Measurements from ENCODE around the gene KIF5A. TPM values are rescaled to one million over a fixed set of nuclear protein-coding genes. Genes with fewer than 3 reads are reported as not detected.
"Not testable (repeated sequence)": the region's sequence is repeated elsewhere in the genome, so short reads cannot be mapped to it uniquely, and the experiment has no call there.

Gene KIF5A
- total and polyA plus RNA-seq, 8 donors = 0.38 to 6.5 (median 5.3) TPM

- H3K27ac ChIP-seq = no peak overlapping the region
- H3K27me3 ChIP-seq = no peaks in the 10 kb centered on the region
- TF ChIP-seq CTCF (IDR thresholded peaks at IDR 0.05) = no peak
- no peaks in the 10 kb centered on the region for H3K9me3 ChIP-seq
- peaks cover 17 to 36% of the 10 kb centered on the region in 2 donors for H3K4me1 ChIP-seq
- intact Hi-C loops (cut with DNase I) = no loop called here
- H3K36me3 ChIP-seq = peaks cover 0 to 83% of the 10 kb centered on the region in 2 donors
- ATAC-seq = no peak
- DNase-seq = no peak
- H3K4me3 ChIP-seq = no peak overlapping the region
These were observed 34.4 kb upstream of the KIF5A start for GRCh38 chr12:57515408-57515933.

GRCh38 chr12:57515934-57516541 lies 33.8 kb upstream of the KIF5A start:
- Histone ChIP-seq H3K4me1 (peaks cover 19 to 39% of the 10 kb centered on the region in 2 donors), H3K36me3 (peaks cover 0 to 78% of the 10 kb centered on the region in 2 donors), H3K27me3 (no peaks in the 10 kb centered on the region), H3K4me3 (no peak overlapping the region), H3K27ac (no peak overlapping the region), H3K9me3 (no peaks in the 10 kb centered on the region)
- no peak for TF ChIP-seq CTCF (IDR thresholded peaks at IDR 0.05)
- intact Hi-C loops (cut with DNase I) = no loop called here
- DNase-seq = no peak
- ATAC-seq = no peak

- DNase-seq (no peak), ATAC-seq (no peak)
- no peak overlapping the region for H3K4me3 ChIP-seq
- H3K27me3 ChIP-seq = no peaks in the 10 kb centered on the region
- H3K9me3 ChIP-seq = no peaks in the 10 kb centered on the region
- H3K4me1 ChIP-seq = peaks cover 26 to 45% of the 10 kb centered on the region in 2 donors
- H3K27ac ChIP-seq = peak overlapping the region; percentile 26 to 28
- TF ChIP-seq CTCF (IDR thresholded peaks at IDR 0.05) = no peak
- intact Hi-C loops (cut with DNase I) = no loop called here
- H3K36me3 ChIP-seq = peaks cover 0 to 71% of the 10 kb centered on the region in 2 donors
These were observed 33.2 kb upstream of the KIF5A start for GRCh38 chr12:57516617-57517153.

- H3K27ac ChIP-seq = peak overlapping the region in 1 of 2 donors; percentile 26
- H3K4me3 ChIP-seq = no peak overlapping the region
These were observed 32.7 kb upstream of the KIF5A start for GRCh38 chr12:57517187-57517586.

GRCh38 chr12:57517718-57518117 lies 32.1 kb upstream of the KIF5A start:
- ATAC-seq; DNase-seq; H3K27me3 ChIP-seq; intact Hi-C loops (cut with DNase I); H3K27ac ChIP-seq; H3K9me3 ChIP-seq: not testable (repeated sequence)
- Histone ChIP-seq H3K4me3 (peak overlapping the region in 1 of 2 donors; percentile 95), H3K36me3 (peaks cover 0 to 61% of the 10 kb centered on the region in 2 donors), H3K4me1 (peaks cover 29 to 51% of the 10 kb centered on the region in 2 donors)

More at GRCh38 chr12:57517187-57517586, 32.7 kb upstream of the KIF5A start:
- Histone ChIP-seq H3K9me3 (no peaks in the 10 kb centered on the region), H3K27me3 (no peaks in the 10 kb centered on the region), H3K36me3 (peaks cover 0 to 66% of the 10 kb centered on the region in 2 donors), H3K4me1 (peaks cover 29 to 50% of the 10 kb centered on the region in 2 donors)
- intact Hi-C loops (cut with DNase I) = no loop called here
- ATAC-seq (no peak), DNase-seq (no peak)
- no peak for TF ChIP-seq CTCF (IDR thresholded peaks at IDR 0.05)
